ENCODE measurements around the gene BPGM.

The BPGM gene

GRCh38 chr7:134612197-134612596 is 34.5 kb upstream of the BPGM start:
- TF ChIP-seq CTCF (conservative IDR thresholded peaks at IDR 0.05; ENCODE audit: low read depth, low read length): no peak
- no peak overlapping the region for H3K4me3 ChIP-seq (ENCODE audit: low read length)
- no peak for DNase-seq (ENCODE audit: low read depth)

GRCh38 chr7:134613623-134614347 is 32.9 kb upstream of the BPGM start:
- no peak overlapping the region for H3K4me3 ChIP-seq (ENCODE audit: low read length)
- peak; percentile 68 for DNase-seq (ENCODE audit: low read depth)
- TF ChIP-seq CTCF (conservative IDR thresholded peaks at IDR 0.05; ENCODE audit: low read depth, low read length): no peak

DNA sequence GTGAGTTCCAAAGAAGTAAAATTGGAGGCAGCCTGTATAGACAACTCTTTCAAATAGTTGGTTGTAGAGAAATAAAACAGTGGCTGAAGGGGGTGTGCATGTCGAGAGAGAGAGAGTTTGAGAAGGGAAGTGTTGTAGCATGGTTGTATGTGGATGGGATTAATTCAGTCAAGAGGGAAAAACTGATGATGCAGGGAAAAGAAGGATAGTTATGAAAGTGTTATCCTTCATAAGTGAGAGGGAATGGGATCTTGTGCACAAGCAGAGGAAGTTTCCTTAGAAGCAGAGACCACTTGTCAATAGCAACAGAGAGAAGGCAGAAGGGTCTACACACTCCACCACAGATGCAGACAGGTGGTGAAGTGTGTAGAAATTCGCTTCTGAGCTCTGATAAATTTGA is 30.0 kb upstream of the BPGM start:
- TF ChIP-seq CTCF (conservative IDR thresholded peaks at IDR 0.05; ENCODE audit: low read depth, low read length): no peak
- H3K4me3 ChIP-seq (ENCODE audit: low read length): no peak overlapping the region
- DNase-seq (ENCODE audit: low read depth): no peak

DNA sequence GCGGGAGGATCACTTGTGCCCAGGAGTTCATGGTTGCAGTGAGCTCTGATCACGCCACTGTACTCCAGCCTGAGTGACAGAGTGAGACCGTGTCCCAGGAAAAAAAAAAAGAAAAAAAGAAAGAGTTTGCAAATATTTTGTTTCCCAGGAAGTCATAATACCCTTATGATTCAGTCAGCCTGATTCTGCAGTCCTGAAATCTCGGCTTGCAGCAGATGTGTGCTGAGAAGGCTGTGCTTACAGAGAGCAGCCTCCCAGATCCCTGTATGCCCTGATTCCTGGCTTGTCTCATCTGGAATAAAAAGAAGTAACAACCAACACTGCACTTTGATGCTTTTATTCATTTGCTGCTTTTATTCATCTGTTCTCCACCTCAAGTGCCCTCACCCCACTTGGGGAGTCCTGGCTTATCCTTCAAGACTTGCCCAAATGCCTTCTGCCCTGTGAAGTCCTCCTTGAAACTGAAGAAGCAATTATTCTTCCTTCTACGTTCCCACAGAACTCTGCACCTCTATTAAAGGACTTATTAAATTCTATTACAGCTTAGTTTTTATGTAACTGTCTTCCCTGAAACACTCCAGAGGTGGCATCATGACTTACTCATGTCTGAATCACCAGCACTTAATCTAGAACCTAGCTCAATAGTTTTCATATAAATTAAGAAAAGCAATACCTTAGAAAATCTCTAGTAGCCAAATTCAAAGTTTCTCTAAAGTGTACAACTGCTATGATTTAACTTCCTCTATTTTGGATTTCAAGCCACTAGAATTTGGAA is 27.7 kb upstream of the BPGM start:
- DNase-seq (ENCODE audit: low read depth): no peak
- TF ChIP-seq CTCF (conservative IDR thresholded peaks at IDR 0.05; ENCODE audit: low read depth, low read length): no peak
- no peak overlapping the region for H3K4me3 ChIP-seq (ENCODE audit: low read length)

DNA sequence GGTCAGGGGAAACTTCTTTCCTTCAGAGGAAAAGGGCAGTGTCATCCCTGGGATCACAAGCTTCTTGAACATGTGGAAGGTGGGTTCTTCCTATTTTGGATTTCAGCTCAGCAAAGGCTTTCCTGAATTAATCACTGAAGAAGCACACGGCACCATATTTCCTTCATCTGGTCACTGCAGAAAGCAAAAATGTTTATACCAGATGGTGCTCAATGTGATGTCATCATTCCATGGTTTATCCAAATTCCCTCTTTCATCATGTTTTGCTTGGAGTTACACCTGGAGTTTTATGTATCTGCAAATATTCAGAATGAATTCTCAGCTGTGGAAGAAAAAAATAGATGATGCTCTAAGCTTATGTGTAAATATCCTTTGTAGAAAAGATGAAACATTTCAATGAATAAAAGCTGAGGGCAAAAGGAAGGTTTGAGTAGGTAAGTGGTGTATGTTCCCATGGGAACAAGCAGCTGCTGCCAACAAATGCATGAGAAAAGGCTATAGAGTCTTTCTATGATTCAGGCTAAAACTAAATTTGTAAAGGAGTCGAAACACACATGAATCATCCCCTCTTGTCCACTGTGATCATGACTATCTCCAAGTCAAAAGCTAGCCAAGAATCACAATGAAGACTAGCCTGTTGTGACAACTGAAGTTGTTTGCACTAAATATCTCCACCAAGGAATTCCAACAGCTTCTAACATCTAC is 26.9 kb upstream of the BPGM start:
- peak; percentile 18 for DNase-seq (ENCODE audit: low read depth)
- no peak overlapping the region for H3K4me3 ChIP-seq (ENCODE audit: low read length)
- TF ChIP-seq CTCF (conservative IDR thresholded peaks at IDR 0.05; ENCODE audit: low read depth, low read length): no peak

- H3K4me3 ChIP-seq (ENCODE audit: low read length): no peak overlapping the region
- TF ChIP-seq CTCF (conservative IDR thresholded peaks at IDR 0.05; ENCODE audit: low read depth, low read length): no peak
- DNase-seq (ENCODE audit: low read depth): no peak
These were observed 24.2 kb upstream of the BPGM start for GRCh38 chr7:134622303-134622995.

All from retinal pigment epithelial cell (primary cell).